Astrocyte (in vitro differentiated cells and primary cell): ENCODE data around the gene IL2RA. TPM values are rescaled to one million over a fixed set of nuclear protein-coding genes. Genes with fewer than 3 reads are reported as not detected.
A peak's percentile ranks its signal among the peaks of the same experiment; 100 is the strongest.

Experiments
- DNase-seq: peaks from one replicate; pipeline ENCODE4 v3.0.0-alpha.2; 2010; ENCODE audit warnings: low read depth
- FAIRE-seq: peaks from 2 replicates; lab custom pipeline; 2011; peaks lifted over from hg19 to GRCh38; lab: Jason Lieb, UNC
- H2AFZ ChIP-seq: 2 replicates; pipeline ENCODE4 v1.6.0; 2012; ENCODE audit warnings: low read depth, low read length, inconsistent platforms
- H3K27ac ChIP-seq: 2 replicates; pipeline ENCODE4 v1.5.1; 2011; ENCODE audit warnings: low read depth, low read length, inconsistent platforms
- H3K27me3 ChIP-seq: 2 replicates; pipeline ENCODE4 v1.6.0; 2011; ENCODE audit warnings: low read length, inconsistent platforms; ENCODE audit not compliant: insufficient read depth
- H3K36me3 ChIP-seq: 2 replicates; pipeline ENCODE4 v1.5.1; 2011; ENCODE audit warnings: low read length, inconsistent platforms; ENCODE audit not compliant: insufficient read depth
- H3K4me1 ChIP-seq: 2 replicates; pipeline ENCODE4 v1.5.1; 2011; ENCODE audit warnings: low read length, inconsistent platforms; ENCODE audit not compliant: insufficient read depth
- H3K4me2 ChIP-seq: 2 replicates; pipeline ENCODE4 v1.6.0; 2012; ENCODE audit warnings: low read length, inconsistent platforms
- H3K4me3 ChIP-seq: 2 replicates; pipeline ENCODE4 v1.5.1; 2011; ENCODE audit warnings: low read depth, mild to moderate bottlenecking, low read length, inconsistent platforms; ENCODE audit not compliant: insufficient read depth
- H3K79me2 ChIP-seq: 2 replicates; pipeline ENCODE4 v1.6.0; 2012; ENCODE audit warnings: mild to moderate bottlenecking, low read length, inconsistent platforms; ENCODE audit not compliant: insufficient read depth
- H3K9ac ChIP-seq: 2 replicates; pipeline ENCODE4 v1.6.0; 2012; ENCODE audit warnings: mild to moderate bottlenecking, low read length, inconsistent platforms
- H3K9me3 ChIP-seq: 2 replicates; pipeline ENCODE4 v1.5.1; 2012; ENCODE audit warnings: low read depth, mild to moderate bottlenecking, low read length, inconsistent platforms; ENCODE audit not compliant: insufficient read depth
- H4K20me1 ChIP-seq: 2 replicates; pipeline ENCODE4 v1.6.0; 2012; ENCODE audit warnings: low read length, inconsistent platforms; ENCODE audit not compliant: insufficient read depth
- H3K27ac Mint-ChIP-seq: one replicate; pipeline ENCODE4 v1.8.0; 2021; ENCODE audit warnings: mild to moderate bottlenecking, mixed read lengths; ENCODE audit not compliant: unreplicated experiment
- H3K27me3 Mint-ChIP-seq: one replicate; pipeline ENCODE4 v1.8.0; 2021; ENCODE audit warnings: low read depth, mixed read lengths; ENCODE audit not compliant: unreplicated experiment
- H3K36me3 Mint-ChIP-seq: one replicate; pipeline ENCODE4 v1.8.0; 2021; ENCODE audit warnings: low read depth, mixed read lengths; ENCODE audit not compliant: unreplicated experiment
- H3K4me1 Mint-ChIP-seq: one replicate; pipeline ENCODE4 v1.8.0; 2021; ENCODE audit warnings: low read depth, mixed read lengths; ENCODE audit not compliant: unreplicated experiment
- H3K4me3 Mint-ChIP-seq: one replicate; pipeline ENCODE4 v1.8.0; 2021; ENCODE audit warnings: mild to moderate bottlenecking, moderate library complexity, mixed read lengths; ENCODE audit not compliant: unreplicated experiment
- H3K9me3 Mint-ChIP-seq: one replicate; pipeline ENCODE4 v1.8.0; 2021; ENCODE audit warnings: mild to moderate bottlenecking, mixed read lengths; ENCODE audit not compliant: unreplicated experiment
- CTCF ChIP-seq: IDR thresholded peaks from 2 replicates; pipeline ENCODE4 v1.5.1; 2011; ENCODE audit warnings: low read depth, mild to moderate bottlenecking, inconsistent platforms, low read length, moderate library complexity; ENCODE audit not compliant: insufficient read depth
- EZH2 ChIP-seq: IDR thresholded peaks from 2 replicates; pipeline ENCODE4 v1.6.1; 2012; ENCODE audit warnings: mild to moderate bottlenecking, low read length, inconsistent platforms; ENCODE audit not compliant: insufficient read depth
- total RNA-seq: library from RNA; stranded (reverse); gene quantifications from 2 replicates; pipeline ENCODE4 v1.2.1, GENCODE V29; 2021

IL2RA gene
- total RNA-seq, 1 donor from 2014 or later: not detected

DNA sequence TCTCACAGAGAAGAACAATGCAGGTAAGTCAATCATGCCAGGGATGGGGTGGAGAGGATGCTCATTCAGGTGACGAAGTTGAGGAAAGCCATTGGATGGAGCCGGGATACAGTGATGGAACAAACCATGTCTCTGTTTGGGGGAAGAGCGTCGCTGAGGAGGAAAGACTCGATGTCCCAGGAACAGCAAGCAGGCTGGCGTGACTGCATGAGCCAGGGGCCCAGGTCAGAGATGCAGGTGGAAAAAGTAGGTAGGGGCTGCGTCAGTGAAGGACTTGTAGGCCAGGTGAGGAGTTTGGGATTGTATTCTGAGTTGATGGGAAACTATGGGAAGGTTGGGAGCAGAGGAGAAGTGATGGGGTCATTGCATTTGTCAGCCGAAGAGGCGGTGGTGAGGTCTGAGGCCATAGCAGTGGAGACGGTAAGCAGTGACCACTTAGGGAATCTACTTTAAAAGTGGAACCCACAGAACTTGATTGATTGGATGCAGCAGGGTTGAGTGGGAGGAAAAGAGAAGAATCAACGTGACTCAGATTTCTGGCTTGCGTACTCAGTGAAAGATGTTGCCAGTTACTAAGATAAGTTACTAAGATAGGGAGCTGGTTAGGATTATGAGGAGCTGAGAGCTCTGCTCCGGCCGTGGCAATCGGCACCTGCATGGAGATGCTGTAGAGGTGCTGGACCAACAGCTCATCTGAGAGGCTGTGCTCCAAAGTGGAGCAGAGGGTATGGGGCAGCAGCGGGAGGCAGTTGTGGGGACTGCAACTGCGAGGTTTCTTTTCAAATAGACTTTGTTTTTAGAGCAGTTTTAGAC, 12.5 kb upstream of the IL2RA start:
- Mint-ChIP-seq H3K27ac (peak overlapping the region; percentile 76), H3K36me3 (no peaks in the 10 kb centered on the region), H3K4me3 (no peak overlapping the region), H3K4me1 (peaks cover 17% of the 10 kb centered on the region), H3K27me3 (peaks cover 15% of the 10 kb centered on the region), H3K9me3 (peaks cover 2% of the 10 kb centered on the region)
- no peak overlapping the region for H3K27ac ChIP-seq
- H3K27me3 ChIP-seq: peaks cover 15% of the 10 kb centered on the region
- peak overlapping the region; percentile 25 for H3K4me2 ChIP-seq
- H3K36me3 ChIP-seq: no peaks in the 10 kb centered on the region
- peak; percentile 94 for DNase-seq
- no peak overlapping the region for H2AFZ ChIP-seq
- peaks cover 4% of the 10 kb centered on the region for H3K4me1 ChIP-seq
- no peak for FAIRE-seq
- no peaks in the 10 kb centered on the region for H4K20me1 ChIP-seq
- TF ChIP-seq CTCF: no peak
- TF ChIP-seq EZH2: no peak
- H3K79me2 ChIP-seq: no peaks in the 10 kb centered on the region
- no peaks in the 10 kb centered on the region for H3K9me3 ChIP-seq
- H3K9ac ChIP-seq: no peak overlapping the region
- no peak overlapping the region for H3K4me3 ChIP-seq

DNA sequence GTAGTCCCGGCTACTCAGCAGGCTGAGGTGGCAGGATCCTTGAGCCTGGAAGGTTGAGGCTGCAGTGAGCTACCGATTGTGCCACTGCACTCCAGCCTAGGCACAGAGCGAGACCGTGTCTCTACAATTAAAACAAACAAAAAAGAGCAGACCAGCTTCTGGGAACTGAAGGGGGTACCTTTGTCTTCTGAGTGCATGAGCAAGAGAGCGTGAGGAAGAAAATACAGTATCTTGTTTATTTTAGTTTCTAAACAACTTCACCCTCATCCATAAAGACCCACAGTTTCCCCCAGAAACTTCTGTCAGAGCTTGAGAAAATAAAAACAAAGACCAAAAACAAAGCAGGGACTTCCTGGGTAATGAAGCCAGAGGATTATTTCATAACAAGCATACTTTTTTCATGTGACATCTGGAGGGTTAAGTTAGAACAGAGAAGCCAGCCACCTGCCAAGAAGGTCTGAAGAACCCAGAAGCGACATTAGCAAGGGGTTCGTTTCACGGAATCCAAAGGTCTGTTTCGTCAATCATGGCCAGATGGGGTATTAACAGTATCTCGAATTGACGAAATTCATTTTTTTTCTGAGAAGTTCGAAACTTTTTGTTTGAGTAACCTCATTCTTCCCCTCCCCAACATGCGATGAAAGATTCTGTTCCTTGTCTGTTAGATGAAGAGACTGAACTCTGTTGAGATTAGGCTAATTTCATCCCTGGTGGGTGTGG, 10.2 kb upstream of the IL2RA start:
- Mint-ChIP-seq H3K27ac (no peak overlapping the region), H3K4me3 (no peak overlapping the region), H3K27me3 (peaks cover 15% of the 10 kb centered on the region), H3K36me3 (no peaks in the 10 kb centered on the region), H3K9me3 (peaks cover 6% of the 10 kb centered on the region), H3K4me1 (peaks cover 24% of the 10 kb centered on the region)
- H3K4me2 ChIP-seq: no peak overlapping the region
- FAIRE-seq (no peak), DNase-seq (no peak)
- no peaks in the 10 kb centered on the region for H3K36me3 ChIP-seq
- no peak overlapping the region for H3K27ac ChIP-seq
- H3K9me3 ChIP-seq: no peaks in the 10 kb centered on the region
- H2AFZ ChIP-seq: no peak overlapping the region
- peaks cover 15% of the 10 kb centered on the region for H3K27me3 ChIP-seq
- no peaks in the 10 kb centered on the region for H4K20me1 ChIP-seq
- H3K9ac ChIP-seq: no peak overlapping the region
- H3K4me3 ChIP-seq: no peak overlapping the region
- no peak for TF ChIP-seq CTCF
- TF ChIP-seq EZH2: no peak
- H3K79me2 ChIP-seq: no peaks in the 10 kb centered on the region
- H3K4me1 ChIP-seq: peaks cover 4% of the 10 kb centered on the region
